Trophoblast cell (in vitro differentiated cells and primary cell): ENCODE data around the gene ROBO1.
"Not testable (repeated sequence)": the region's sequence is repeated elsewhere in the genome, so short reads cannot be mapped to it uniquely, and the experiment has no call there.

Source experiments
- DNase-seq, 2 donors: peaks; one replicate each; pipeline ENCODE4 v3.0.0-alpha.2; 2016
- H2AFZ ChIP-seq: 2 replicates; pipeline ENCODE4 v1.6.1; 2013; ENCODE audit warnings: low read length, moderate library complexity, mild to moderate bottlenecking; ENCODE audit not compliant: insufficient read depth, poor library complexity
- H2AK5ac ChIP-seq: 2 replicates; pipeline ENCODE4 v1.6.1; 2013; ENCODE audit warnings: mild to moderate bottlenecking, low read length
- H2BK120ac ChIP-seq: 2 replicates; pipeline ENCODE4 v1.6.1; 2013; ENCODE audit warnings: low read length, mild to moderate bottlenecking, moderate library complexity; ENCODE audit not compliant: insufficient read depth, poor library complexity
- H2BK12ac ChIP-seq: 2 replicates; pipeline ENCODE4 v1.6.1; 2013; ENCODE audit warnings: mild to moderate bottlenecking, low read length, moderate library complexity
- H2BK5ac ChIP-seq: 2 replicates; pipeline ENCODE4 v1.6.1; 2013; ENCODE audit warnings: low read length, low read depth, moderate library complexity, mild to moderate bottlenecking; ENCODE audit not compliant: poor library complexity
- H3K14ac ChIP-seq: 2 replicates; pipeline ENCODE4 v1.6.1; 2013; ENCODE audit warnings: mild to moderate bottlenecking, low read length
- H3K18ac ChIP-seq: 2 replicates; pipeline ENCODE4 v1.6.1; 2013; ENCODE audit warnings: mild to moderate bottlenecking, low read length
- H3K23ac ChIP-seq: 2 replicates; pipeline ENCODE4 v1.6.1; 2013; ENCODE audit warnings: low read length
- H3K27ac ChIP-seq: 2 replicates; pipeline ENCODE4 v1.5.1; 2013; ENCODE audit warnings: low read depth, mild to moderate bottlenecking, inconsistent platforms, low read length, moderate library complexity
- H3K27me3 ChIP-seq: 2 replicates; pipeline ENCODE4 v1.6.1; 2013; ENCODE audit warnings: inconsistent platforms, mild to moderate bottlenecking, low read length, moderate library complexity; ENCODE audit not compliant: insufficient read depth
- H3K36me3 ChIP-seq, 2 experiments: 1 replicate in 1 of 2; 2 replicates in 1 of 2; pipeline ENCODE4 v1.6.1; 2013; ENCODE audit warnings: low read length in 2 of 2, mild to moderate bottlenecking in 2 of 2, moderate library complexity in 1 of 2; ENCODE audit not compliant: insufficient read depth in 2 of 2, control insufficient read depth in 1 of 2
- H3K4ac ChIP-seq: 2 replicates; pipeline ENCODE4 v1.6.1; 2013; ENCODE audit warnings: low read depth, mild to moderate bottlenecking, low read length, moderate library complexity
- H3K4me1 ChIP-seq, 2 experiments: 1 replicate in 1 of 2; 2 replicates in 1 of 2; pipeline ENCODE4 v1.6.1; 2013; ENCODE audit warnings: low read length in 2 of 2, mild to moderate bottlenecking in 2 of 2, moderate library complexity in 1 of 2; ENCODE audit not compliant: insufficient read depth in 2 of 2, control insufficient read depth in 1 of 2
- H3K4me2 ChIP-seq: 2 replicates; pipeline ENCODE4 v1.6.1; 2013; ENCODE audit warnings: inconsistent platforms, mild to moderate bottlenecking, low read length, moderate library complexity
- H3K4me3 ChIP-seq: 2 replicates; pipeline ENCODE4 v1.5.1; 2013; ENCODE audit warnings: mild to moderate bottlenecking, low read depth, low read length, inconsistent platforms
- H3K79me1 ChIP-seq: one replicate; pipeline ENCODE4 v1.6.1; 2013; ENCODE audit warnings: low read length
- H3K79me2 ChIP-seq: 2 replicates; pipeline ENCODE4 v1.6.1; 2013; ENCODE audit warnings: low read length, mild to moderate bottlenecking; ENCODE audit not compliant: control insufficient read depth, insufficient read depth, poor library complexity
- H3K9ac ChIP-seq: 2 replicates; pipeline ENCODE4 v1.6.1; 2013; ENCODE audit warnings: mild to moderate bottlenecking, low read length
- H3K9me3 ChIP-seq: 2 replicates; pipeline ENCODE4 v1.6.1; 2013; ENCODE audit warnings: low read depth, mild to moderate bottlenecking, control low read depth, inconsistent platforms, low read length; ENCODE audit not compliant: insufficient read depth
- H4K12ac ChIP-seq: 2 replicates; pipeline ENCODE4 v1.6.1; 2013; ENCODE audit warnings: low read depth, mild to moderate bottlenecking, low read length, moderate library complexity
- H4K8ac ChIP-seq: 2 replicates; pipeline ENCODE4 v1.6.1; 2013; ENCODE audit warnings: low read depth, mild to moderate bottlenecking, low read length, moderate library complexity
- H4K91ac ChIP-seq: one replicate; pipeline ENCODE4 v1.6.1; 2013; ENCODE audit warnings: low read depth, mild to moderate bottlenecking, low read length, moderate library complexity
- WGBS: extraction: QIAGEN DNeasy Blood & Tissue Kit; methylation state at CpG from one replicate; pipeline ENCODE4 v1.1.7; 2013; ENCODE audit warnings: missing lambda C conversion rate; ENCODE audit not compliant: insufficient read length, insufficient coverage; ENCODE audit errors: extremely low coverage; 5-methylcytosine and 5-hydroxymethylcytosine counted together

Gene ROBO1

GRCh38 chr3:79299949-79300635 is 467.7 kb downstream of the ROBO1 start:
- H2BK5ac ChIP-seq, H3K4me2 ChIP-seq, H2BK120ac ChIP-seq, DNase-seq, H3K14ac ChIP-seq, H2BK12ac ChIP-seq, H2AFZ ChIP-seq, H3K27ac ChIP-seq, H3K27me3 ChIP-seq, H2AK5ac ChIP-seq, H3K9me3 ChIP-seq, H4K12ac ChIP-seq, H3K9ac ChIP-seq, H3K23ac ChIP-seq, H3K79me2 ChIP-seq, H3K4ac ChIP-seq, H3K36me3 ChIP-seq, H3K4me3 ChIP-seq, H4K8ac ChIP-seq, H3K4me1 ChIP-seq, H3K18ac ChIP-seq, H3K79me1 ChIP-seq, H4K91ac ChIP-seq: not testable (repeated sequence)
- WGBS: no CpG with 5 or more reads among the region's 40 CpGs

GRCh38 chr3:79297245-79297960 is 470.4 kb downstream of the ROBO1 start:
- Histone ChIP-seq H3K4ac (no peak overlapping the region), H4K8ac (no peak overlapping the region), H3K79me2 (no peaks in the 10 kb centered on the region), H2AK5ac (no peak overlapping the region), H2AFZ (no peak overlapping the region), H3K4me1 (no peaks in the 10 kb centered on the region), H3K18ac (no peak overlapping the region), H3K27ac (no peak overlapping the region), H2BK120ac (no peak overlapping the region), H3K9ac (no peak overlapping the region), H3K23ac (no peak overlapping the region), H3K4me2 (no peak overlapping the region), H3K27me3 (no peaks in the 10 kb centered on the region), H2BK5ac (no peak overlapping the region), H3K36me3 (no peaks in the 10 kb centered on the region), H2BK12ac (no peak overlapping the region), H3K9me3 (no peaks in the 10 kb centered on the region), H4K91ac (no peak overlapping the region), H3K4me3 (no peak overlapping the region), H3K79me1 (no peaks in the 10 kb centered on the region), H4K12ac (no peak overlapping the region), H3K14ac (no peak overlapping the region)
- DNase-seq: peak in 1 of 2 donors; percentile 38
- WGBS: no CpG with 5 or more reads among the region's 1 CpG

- no peak overlapping the region for H3K14ac ChIP-seq
- H3K18ac ChIP-seq: no peak overlapping the region
- H4K8ac ChIP-seq: no peak overlapping the region
- H3K79me1 ChIP-seq: no peaks in the 10 kb centered on the region
- no CpG with 5 or more reads among the region's 3 CpGs for WGBS
- H3K23ac ChIP-seq: no peak overlapping the region
- H2BK120ac ChIP-seq: no peak overlapping the region
- no peak overlapping the region for H2BK12ac ChIP-seq
- H3K27ac ChIP-seq: no peak overlapping the region
- no peak overlapping the region for H4K91ac ChIP-seq
- H2AK5ac ChIP-seq: no peak overlapping the region
- DNase-seq: no peak
- no peaks in the 10 kb centered on the region for H3K27me3 ChIP-seq
- no peak overlapping the region for H2AFZ ChIP-seq
- no peak overlapping the region for H3K4ac ChIP-seq
- H3K36me3 ChIP-seq: no peaks in the 10 kb centered on the region
- H3K79me2 ChIP-seq: no peaks in the 10 kb centered on the region
- no peak overlapping the region for H2BK5ac ChIP-seq
- no peak overlapping the region for H3K9ac ChIP-seq
- H3K9me3 ChIP-seq: no peaks in the 10 kb centered on the region
- no peak overlapping the region for H4K12ac ChIP-seq
- no peaks in the 10 kb centered on the region for H3K4me1 ChIP-seq
- no peak overlapping the region for H3K4me3 ChIP-seq
- H3K4me2 ChIP-seq: no peak overlapping the region
Measured at GRCh38 chr3:79286882-79287281, 480.9 kb downstream of the ROBO1 start.

GRCh38 chr3:79285871-79286270 is 481.9 kb downstream of the ROBO1 start:
- Histone ChIP-seq H2AK5ac (no peak overlapping the region), H3K14ac (no peak overlapping the region)

More at GRCh38 chr3:79285871-79286270, 481.9 kb downstream of the ROBO1 start:
- Histone ChIP-seq H3K9me3 (no peaks in the 10 kb centered on the region), H3K36me3 (no peaks in the 10 kb centered on the region), H3K4me3 (no peak overlapping the region), H3K27ac (no peak overlapping the region), H3K79me1 (no peaks in the 10 kb centered on the region), H3K79me2 (no peaks in the 10 kb centered on the region), H2BK12ac (no peak overlapping the region), H3K4me2 (no peak overlapping the region), H2BK5ac (no peak overlapping the region), H2BK120ac (no peak overlapping the region), H4K91ac (no peak overlapping the region), H3K9ac (no peak overlapping the region), H4K12ac (no peak overlapping the region), H3K23ac (no peak overlapping the region), H4K8ac (no peak overlapping the region), H3K27me3 (no peaks in the 10 kb centered on the region), H2AFZ (no peak overlapping the region), H3K18ac (no peak overlapping the region), H3K4ac (no peak overlapping the region), H3K4me1 (no peaks in the 10 kb centered on the region)
- no peak for DNase-seq
- no CpG with 5 or more reads among the region's 2 CpGs for WGBS
